ENCODE results near the gene COQ10B. TPM values are rescaled to one million over a fixed set of nuclear protein-coding genes. Genes with fewer than 3 reads are reported as not detected.

Gene COQ10B
- total RNA-seq, 1 donor from 2014 or later = 13.2 TPM

GRCh38 chr2:197419438-197419837 is 33.9 kb upstream of the COQ10B start:
- no peak overlapping the region for H3K4me3 Mint-ChIP-seq (ENCODE audit: unreplicated experiment)
- TF ChIP-seq CTCF (IDR thresholded peaks at IDR 0.05; ENCODE audit: partially characterized antibody, unreplicated experiment) = no peak
- no peaks in the 10 kb centered on the region for H3K36me3 Mint-ChIP-seq (ENCODE audit: unreplicated experiment)

GRCh38 chr2:197423307-197423706 is 30.0 kb upstream of the COQ10B start:
- peaks cover 11% of the 10 kb centered on the region for H3K4me1 Mint-ChIP-seq (ENCODE audit: low read depth, unreplicated experiment)
- H3K4me3 Mint-ChIP-seq (ENCODE audit: unreplicated experiment) = no peak overlapping the region
- DNase-seq = no peak
- TF ChIP-seq CTCF (IDR thresholded peaks at IDR 0.05; ENCODE audit: partially characterized antibody, unreplicated experiment) = no peak
- H3K9me3 Mint-ChIP-seq (ENCODE audit: unreplicated experiment) = no peaks in the 10 kb centered on the region
- no peak overlapping the region for H3K27ac Mint-ChIP-seq (ENCODE audit: unreplicated experiment)
- no peaks in the 10 kb centered on the region for H3K27me3 Mint-ChIP-seq (ENCODE audit: unreplicated experiment)
- no peaks in the 10 kb centered on the region for H3K36me3 Mint-ChIP-seq (ENCODE audit: unreplicated experiment)

More at GRCh38 chr2:197419438-197419837, 33.9 kb upstream of the COQ10B start:
- no peaks in the 10 kb centered on the region for H3K9me3 Mint-ChIP-seq (ENCODE audit: unreplicated experiment)
- H3K4me1 Mint-ChIP-seq (ENCODE audit: low read depth, unreplicated experiment) = no peaks in the 10 kb centered on the region
- no peaks in the 10 kb centered on the region for H3K27me3 Mint-ChIP-seq (ENCODE audit: unreplicated experiment)
- H3K27ac Mint-ChIP-seq (ENCODE audit: unreplicated experiment) = no peak overlapping the region
- no peak for DNase-seq

- H3K9me3 Mint-ChIP-seq (ENCODE audit: unreplicated experiment) = no peaks in the 10 kb centered on the region
- no peak for DNase-seq
- no peak overlapping the region for H3K4me3 Mint-ChIP-seq (ENCODE audit: unreplicated experiment)
- H3K36me3 Mint-ChIP-seq (ENCODE audit: unreplicated experiment) = no peaks in the 10 kb centered on the region
- TF ChIP-seq CTCF (IDR thresholded peaks at IDR 0.05; ENCODE audit: partially characterized antibody, unreplicated experiment) = no peak
- H3K4me1 Mint-ChIP-seq (ENCODE audit: low read depth, unreplicated experiment) = peaks cover 13% of the 10 kb centered on the region
- no peaks in the 10 kb centered on the region for H3K27me3 Mint-ChIP-seq (ENCODE audit: unreplicated experiment)
- H3K27ac Mint-ChIP-seq (ENCODE audit: unreplicated experiment) = no peak overlapping the region
Measured at GRCh38 chr2:197425550-197425949, 27.8 kb upstream of the COQ10B start.

- Mint-ChIP-seq H3K27ac (ENCODE audit: unreplicated experiment) (no peak overlapping the region), H3K27me3 (ENCODE audit: unreplicated experiment) (no peaks in the 10 kb centered on the region), H3K4me3 (ENCODE audit: unreplicated experiment) (no peak overlapping the region), H3K4me1 (ENCODE audit: low read depth, unreplicated experiment) (peaks cover 23% of the 10 kb centered on the region), H3K36me3 (ENCODE audit: unreplicated experiment) (no peaks in the 10 kb centered on the region), H3K9me3 (ENCODE audit: unreplicated experiment) (peaks cover 4% of the 10 kb centered on the region)
- no peak for TF ChIP-seq CTCF (IDR thresholded peaks at IDR 0.05; ENCODE audit: partially characterized antibody, unreplicated experiment)
- no peak for DNase-seq
Measured at GRCh38 chr2:197426723-197427603, 26.4 kb upstream of the COQ10B start.

- Mint-ChIP-seq H3K9me3 (ENCODE audit: unreplicated experiment) (peaks cover 4% of the 10 kb centered on the region), H3K4me1 (ENCODE audit: low read depth, unreplicated experiment) (peaks cover 26% of the 10 kb centered on the region), H3K27me3 (ENCODE audit: unreplicated experiment) (no peaks in the 10 kb centered on the region), H3K36me3 (ENCODE audit: unreplicated experiment) (no peaks in the 10 kb centered on the region), H3K4me3 (ENCODE audit: unreplicated experiment) (no peak overlapping the region), H3K27ac (ENCODE audit: unreplicated experiment) (no peak overlapping the region)
- no peak for DNase-seq
- TF ChIP-seq CTCF (IDR thresholded peaks at IDR 0.05; ENCODE audit: partially characterized antibody, unreplicated experiment) = no peak
Measured at GRCh38 chr2:197427986-197428385, 25.4 kb upstream of the COQ10B start.
